ENCODE data around the gene MED13L. TPM values are rescaled to one million over a fixed set of nuclear protein-coding genes. Genes with fewer than 3 reads are reported as not detected.

The MED13L gene
- total and polyA plus RNA-seq, 2 donors (not counting 3 experiments of a cell fraction or from before 2014, with no cell fraction given), result 27.4 to 93.6 TPM

DNA sequence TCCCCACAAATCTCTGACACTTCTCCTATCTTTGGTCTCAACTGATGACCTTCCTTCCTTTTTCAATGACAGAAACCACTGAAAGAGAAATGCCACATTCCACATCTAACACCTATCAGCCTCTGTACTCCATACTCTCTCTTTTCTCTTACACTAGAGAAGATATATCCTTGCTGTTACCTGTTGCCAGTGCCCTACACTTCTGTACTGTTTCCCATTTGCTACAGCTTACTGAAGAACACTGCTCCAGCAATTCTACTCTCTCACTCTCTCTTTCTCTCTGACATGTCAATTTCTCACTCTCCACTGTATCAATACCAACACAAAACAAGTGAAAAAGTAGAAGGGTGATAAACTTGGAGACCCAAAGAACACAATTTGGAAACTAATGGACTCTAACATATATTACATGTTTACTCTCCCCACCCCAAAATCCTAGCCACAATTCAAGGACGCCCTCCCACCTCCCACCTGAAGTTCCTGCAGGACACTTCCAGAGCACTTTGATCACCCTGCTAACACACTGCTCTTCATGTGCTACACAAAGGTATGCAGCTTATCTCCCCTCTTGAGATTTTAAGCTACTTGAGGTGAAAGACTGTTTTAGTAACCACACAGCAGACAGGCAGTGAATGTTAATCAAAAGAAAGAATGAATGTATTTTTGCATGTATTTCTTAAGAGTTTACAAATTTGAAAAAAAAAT, 95.0 kb downstream of the MED13L start:
- TF ChIP-seq EZH2 (IDR thresholded peaks at IDR 0.05; ENCODE audit: borderline replicate concordance, low read depth, low read length, severe bottlenecking), result no peak
- TF ChIP-seq POLR2A (IDR thresholded peaks at IDR 0.05; ENCODE audit: low read depth, low read length), result no peak
- no peak for TF ChIP-seq GATA2 (IDR thresholded peaks at IDR 0.05; ENCODE audit: insufficient read depth, insufficient read length, low read depth, low read length)
- no peak overlapping the region for H3K4me3 ChIP-seq (replicated peaks in 1 of 3; ENCODE audit: insufficient read depth in 1 of 3, low read depth in 1 of 3, low read length in 3 of 3)
- H3K4me1 ChIP-seq (ENCODE audit: control insufficient read depth, extremely low read depth, insufficient read depth, low read length), result peaks cover 39% of the 10 kb centered on the region
- DNase-seq (ENCODE audit: low read depth, low spot score), result no peak
- no peaks in the 10 kb centered on the region for H3K9me1 ChIP-seq (replicated peaks; ENCODE audit: control insufficient read depth, extremely low read depth, insufficient read depth, low read length)
- no TSS peak for BruUV-seq (replicated peaks)
- H3K79me2 ChIP-seq (ENCODE audit: control insufficient read depth, insufficient read depth, low read length), result peaks cover 89% of the 10 kb centered on the region
- no peaks in the 10 kb centered on the region for H3K27me3 ChIP-seq (ENCODE audit: control insufficient read depth in 2 of 2, insufficient read depth in 2 of 2, low read length in 2 of 2)
- intact Hi-C loops (cut with micrococcal nuclease) (no loop called here), dilution Hi-C loops (cut with MboI; ENCODE audit: extremely low pct_ligation_motif_present, low sequenced_read_pairs) (no loop called here)
- no peaks in the 10 kb centered on the region for H3K36me3 ChIP-seq (ENCODE audit: control insufficient read depth in 2 of 2, extremely low read depth in 1 of 2, insufficient read depth in 2 of 2, low read length in 2 of 2)
- H4K20me1 ChIP-seq (replicated peaks; ENCODE audit: control insufficient read depth, extremely low read depth, insufficient read depth, low read length), result peaks cover 18% of the 10 kb centered on the region
- no peak overlapping the region for H3K27ac ChIP-seq (ENCODE audit: insufficient read depth, low read depth, low read length)
- H2AFZ ChIP-seq (ENCODE audit: low read depth, low read length), result no peak overlapping the region
- no peaks in the 10 kb centered on the region for H3K9me3 ChIP-seq (replicated peaks; ENCODE audit: control insufficient read depth, insufficient read depth, low read length)
- POLR2A ChIA-PET, result no interaction called here
- FAIRE-seq, result no peak
- CTCF ChIA-PET, result interaction anchor here (1.1 to 1.2 kb wide), 2 partner anchors 11 to 54 kb away, joined by 4 read pairs; no protein-coding TSS in a partner anchor
- H3K4me2 ChIP-seq (ENCODE audit: insufficient read depth, low read length), result no peak overlapping the region
- H3K9ac ChIP-seq (replicated peaks; ENCODE audit: extremely low read depth, insufficient read depth, low read length), result no peak overlapping the region

DNA sequence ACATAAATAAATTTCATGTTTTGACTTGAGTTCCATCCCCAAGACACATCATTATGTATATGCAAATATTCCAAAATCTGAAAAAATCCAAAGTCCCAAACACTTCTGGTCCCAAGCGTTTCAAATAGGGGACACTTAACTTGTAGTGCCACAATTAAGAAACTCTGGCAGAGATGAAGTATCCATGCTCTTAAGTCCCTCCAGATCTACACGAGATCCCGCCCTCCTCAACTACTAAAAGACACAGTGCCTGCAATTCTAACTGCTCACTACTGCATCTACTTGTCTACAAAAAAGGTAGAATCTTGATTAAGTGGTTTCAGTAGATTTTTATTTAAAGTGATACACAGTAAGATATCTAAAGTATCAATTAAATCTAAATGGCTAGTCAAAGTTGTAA, 97.0 kb downstream of the MED13L start:
- Histone ChIP-seq H3K9ac (replicated peaks; ENCODE audit: extremely low read depth, insufficient read depth, low read length) (no peak overlapping the region), H2AFZ (ENCODE audit: low read depth, low read length) (no peak overlapping the region), H3K4me3 (replicated peaks in 1 of 3; ENCODE audit: insufficient read depth in 1 of 3, low read depth in 1 of 3, low read length in 3 of 3) (no peak overlapping the region), H3K27me3 (ENCODE audit: control insufficient read depth in 2 of 2, insufficient read depth in 2 of 2, low read length in 2 of 2) (no peaks in the 10 kb centered on the region), H3K4me1 (ENCODE audit: control insufficient read depth, extremely low read depth, insufficient read depth, low read length) (peaks cover 19% of the 10 kb centered on the region), H4K20me1 (replicated peaks; ENCODE audit: control insufficient read depth, extremely low read depth, insufficient read depth, low read length) (peaks cover 28% of the 10 kb centered on the region), H3K79me2 (ENCODE audit: control insufficient read depth, insufficient read depth, low read length) (peaks cover 91% of the 10 kb centered on the region), H3K4me2 (ENCODE audit: insufficient read depth, low read length) (no peak overlapping the region), H3K36me3 (ENCODE audit: control insufficient read depth in 2 of 2, extremely low read depth in 1 of 2, insufficient read depth in 2 of 2, low read length in 2 of 2) (no peaks in the 10 kb centered on the region), H3K27ac (ENCODE audit: insufficient read depth, low read depth, low read length) (no peak overlapping the region), H3K9me1 (replicated peaks; ENCODE audit: control insufficient read depth, extremely low read depth, insufficient read depth, low read length) (no peaks in the 10 kb centered on the region), H3K9me3 (replicated peaks; ENCODE audit: control insufficient read depth, insufficient read depth, low read length) (no peaks in the 10 kb centered on the region)
- TF ChIP-seq MYC (IDR thresholded peaks at IDR 0.05; ENCODE audit: low read depth, low read length) (no peak), POLR2AphosphoS5 (IDR thresholded peaks at IDR 0.05; ENCODE audit: insufficient read depth, low read depth, low read length) (no peak), FOS (IDR thresholded peaks at IDR 0.05; ENCODE audit: borderline replicate concordance, insufficient read depth, low read length) (no peak), JUN (IDR thresholded peaks at IDR 0.05; ENCODE audit: borderline replicate concordance, insufficient read depth, insufficient read length, low read depth) (no peak), EZH2 (IDR thresholded peaks at IDR 0.05; ENCODE audit: borderline replicate concordance, low read depth, low read length, severe bottlenecking) (no peak), GATA2 (IDR thresholded peaks at IDR 0.05; ENCODE audit: insufficient read depth, insufficient read length, low read depth, low read length) (no peak), POLR2A (IDR thresholded peaks at IDR 0.05; ENCODE audit: low read depth, low read length) (no peak)
- TF ChIP-seq, protein P1, sequence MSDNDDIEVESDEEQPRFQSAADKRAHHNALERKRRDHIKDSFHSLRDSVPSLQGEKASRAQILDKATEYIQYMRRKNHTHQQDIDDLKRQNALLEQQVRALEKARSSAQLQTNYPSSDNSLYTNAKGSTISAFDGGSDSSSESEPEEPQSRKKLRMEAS (IDR thresholded peaks at IDR 0.05; ENCODE audit: insufficient read depth, insufficient read length), result no peak
- TF ChIP-seq, protein P2, sequence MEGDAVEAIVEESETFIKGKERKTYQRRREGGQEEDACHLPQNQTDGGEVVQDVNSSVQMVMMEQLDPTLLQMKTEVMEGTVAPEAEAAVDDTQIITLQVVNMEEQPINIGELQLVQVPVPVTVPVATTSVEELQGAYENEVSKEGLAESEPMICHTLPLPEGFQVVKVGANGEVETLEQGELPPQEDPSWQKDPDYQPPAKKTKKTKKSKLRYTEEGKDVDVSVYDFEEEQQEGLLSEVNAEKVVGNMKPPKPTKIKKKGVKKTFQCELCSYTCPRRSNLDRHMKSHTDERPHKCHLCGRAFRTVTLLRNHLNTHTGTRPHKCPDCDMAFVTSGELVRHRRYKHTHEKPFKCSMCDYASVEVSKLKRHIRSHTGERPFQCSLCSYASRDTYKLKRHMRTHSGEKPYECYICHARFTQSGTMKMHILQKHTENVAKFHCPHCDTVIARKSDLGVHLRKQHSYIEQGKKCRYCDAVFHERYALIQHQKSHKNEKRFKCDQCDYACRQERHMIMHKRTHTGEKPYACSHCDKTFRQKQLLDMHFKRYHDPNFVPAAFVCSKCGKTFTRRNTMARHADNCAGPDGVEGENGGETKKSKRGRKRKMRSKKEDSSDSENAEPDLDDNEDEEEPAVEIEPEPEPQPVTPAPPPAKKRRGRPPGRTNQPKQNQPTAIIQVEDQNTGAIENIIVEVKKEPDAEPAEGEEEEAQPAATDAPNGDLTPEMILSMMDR (IDR thresholded peaks at IDR 0.05; ENCODE audit: extremely low read depth in 1 of 2, insufficient read depth in 1 of 2, low read depth in 1 of 2, low read length in 2 of 2), result no peak
- dilution Hi-C loops (cut with MboI; ENCODE audit: extremely low pct_ligation_motif_present, low sequenced_read_pairs), result no loop called here
- DNase-seq (ENCODE audit: low read depth, low spot score) (no peak), FAIRE-seq (no peak)
- intact Hi-C loops (cut with micrococcal nuclease), result no loop called here
- ChIA-PET CTCF (no interaction called here), POLR2A (no interaction called here)
- no TSS peak for BruUV-seq (replicated peaks)
